ENCODE measurements around the gene SLC25A13. TPM values are rescaled to one million over a fixed set of nuclear protein-coding genes. Genes with fewer than 3 reads are reported as not detected.

Gene SLC25A13
- total RNA-seq, 1 experiment from 2014 or later: 71.7 TPM

DNA sequence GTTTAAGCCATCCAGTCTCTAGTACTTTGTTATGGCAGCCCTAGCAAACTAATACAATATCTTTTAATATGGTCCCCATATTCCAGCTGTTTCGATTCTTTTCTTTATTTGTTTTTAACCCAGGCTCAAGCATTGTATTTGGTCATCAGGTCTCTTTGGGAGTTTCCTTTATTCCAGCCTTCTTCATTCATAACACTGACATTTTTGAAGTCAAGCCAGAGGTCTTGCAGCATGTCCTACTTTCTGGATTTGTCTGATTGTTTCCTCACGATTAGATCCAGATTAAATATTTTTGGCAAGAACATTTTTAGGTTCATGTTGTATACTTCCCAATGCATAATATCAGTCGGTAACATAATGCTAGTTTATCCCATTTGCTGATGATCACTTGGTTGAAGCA lies 11.8 kb downstream of the SLC25A13 start:
- Histone ChIP-seq H2BK12ac (ENCODE audit: insufficient read length, low read depth, low read length) (no peak overlapping the region), H3K4ac (ENCODE audit: low read depth, low read length) (no peak overlapping the region), H3K18ac (ENCODE audit: insufficient read length, low read depth, low read length) (no peak overlapping the region), H3K14ac (ENCODE audit: insufficient read depth, low read length) (no peak overlapping the region), H3K79me1 (ENCODE audit: insufficient read depth, low read depth, low read length, poor library complexity, severe bottlenecking) (no peaks in the 10 kb centered on the region), H3K79me2 (ENCODE audit: insufficient read depth, low read length) (peaks cover 4% of the 10 kb centered on the region; the same call in 1 of the 2 replicates), H3K23me2 (ENCODE audit: insufficient read length, low read depth, low read length, poor library complexity, severe bottlenecking) (no peaks in the 10 kb centered on the region), H3T11ph (ENCODE audit: low read length) (no peak overlapping the region), H4K5ac (ENCODE audit: insufficient read length, low read depth, low read length) (no peak overlapping the region), H2BK120ac (ENCODE audit: low read depth, low read length, poor library complexity, severe bottlenecking) (no peak overlapping the region), H2BK5ac (ENCODE audit: insufficient read length, low read length) (no peak overlapping the region), H3K27me3 (ENCODE audit: insufficient read depth, low read length) (no peaks in the 10 kb centered on the region), H3K56ac (ENCODE audit: insufficient read length, low read depth, low read length) (no peak overlapping the region), H3K27ac (ENCODE audit: insufficient read length, low read depth, low read length) (no peak overlapping the region), H3K4me1 (ENCODE audit: insufficient read depth, low read length) (peaks cover 11% of the 10 kb centered on the region; the same call in 1 of the 2 replicates), H2BK20ac (ENCODE audit: low read depth, low read length, poor library complexity, severe bottlenecking) (no peak overlapping the region), H4K91ac (ENCODE audit: insufficient read length, low read depth, low read length) (no peak overlapping the region), H3K4me2 (ENCODE audit: insufficient read depth, insufficient read length, low read length) (no peak overlapping the region), H3K23ac (ENCODE audit: insufficient read length, low read depth, low read length) (no peak overlapping the region), H4K8ac (replicated peaks; ENCODE audit: insufficient read length, low read depth, low read length) (no peak overlapping the region), H2AK5ac (ENCODE audit: insufficient read length, low read length) (no peak overlapping the region), H2BK15ac (ENCODE audit: low read depth, low read length) (no peak overlapping the region), H2AFZ (ENCODE audit: low read length) (no peak overlapping the region), H3K9me3 (ENCODE audit: control insufficient read depth, low read depth, low read length) (no peaks in the 10 kb centered on the region), H3K9ac (ENCODE audit: extremely low read depth, insufficient read length, low read length) (no peak overlapping the region), H4K20me1 (ENCODE audit: control insufficient read depth, insufficient read depth, insufficient read length) (no peaks in the 10 kb centered on the region)
- H3K27ac Mint-ChIP-seq: no peak overlapping the region
- H3K36me3 Mint-ChIP-seq (ENCODE audit: insufficient read depth in 1 of 3, low read depth in 3 of 3): peaks cover 2 to 5% (median 5%) of the 10 kb centered on the region in 3 experiments; a peak in 4 of 7 replicates
- DNase-seq: no peak
- peaks cover 47 to 48% of the 10 kb centered on the region in 2 experiments for H3K4me1 Mint-ChIP-seq
- H3K4me3 Mint-ChIP-seq: no peak overlapping the region
- H3K27me3 Mint-ChIP-seq (ENCODE audit: low read depth): no peaks in the 10 kb centered on the region
- TF ChIP-seq, protein P1, sequence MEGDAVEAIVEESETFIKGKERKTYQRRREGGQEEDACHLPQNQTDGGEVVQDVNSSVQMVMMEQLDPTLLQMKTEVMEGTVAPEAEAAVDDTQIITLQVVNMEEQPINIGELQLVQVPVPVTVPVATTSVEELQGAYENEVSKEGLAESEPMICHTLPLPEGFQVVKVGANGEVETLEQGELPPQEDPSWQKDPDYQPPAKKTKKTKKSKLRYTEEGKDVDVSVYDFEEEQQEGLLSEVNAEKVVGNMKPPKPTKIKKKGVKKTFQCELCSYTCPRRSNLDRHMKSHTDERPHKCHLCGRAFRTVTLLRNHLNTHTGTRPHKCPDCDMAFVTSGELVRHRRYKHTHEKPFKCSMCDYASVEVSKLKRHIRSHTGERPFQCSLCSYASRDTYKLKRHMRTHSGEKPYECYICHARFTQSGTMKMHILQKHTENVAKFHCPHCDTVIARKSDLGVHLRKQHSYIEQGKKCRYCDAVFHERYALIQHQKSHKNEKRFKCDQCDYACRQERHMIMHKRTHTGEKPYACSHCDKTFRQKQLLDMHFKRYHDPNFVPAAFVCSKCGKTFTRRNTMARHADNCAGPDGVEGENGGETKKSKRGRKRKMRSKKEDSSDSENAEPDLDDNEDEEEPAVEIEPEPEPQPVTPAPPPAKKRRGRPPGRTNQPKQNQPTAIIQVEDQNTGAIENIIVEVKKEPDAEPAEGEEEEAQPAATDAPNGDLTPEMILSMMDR (conservative IDR thresholded peaks at IDR 0.05): no peak
- WGBS (ENCODE audit: extremely low coverage, insufficient read length, low lambda C conversion rate): no CpG with 5 or more reads among the region's 3 CpGs
- H3K9me3 Mint-ChIP-seq: no peaks in the 10 kb centered on the region

Measured in H9 (cell line).